B cell (primary cell): Measurements from ENCODE around the gene RPP25L.

Experiments used
- EZH2 ChIP-seq: IDR thresholded peaks from 2 replicates; pipeline ENCODE4 v1.6.1; 2012; ENCODE audit warnings: borderline replicate concordance, low read depth, mild to moderate bottlenecking, moderate library complexity, low read length; ENCODE audit not compliant: insufficient read depth, poor library complexity, severe bottlenecking
- TF ChIP-seq, protein P1 (sequence below): fragments of 200-600 bp; IDR thresholded peaks from one replicate; pipeline ENCODE4 v1.8.0; 2022; ENCODE audit warnings: antibody characterized with exemption, mild to moderate bottlenecking

DNA sequence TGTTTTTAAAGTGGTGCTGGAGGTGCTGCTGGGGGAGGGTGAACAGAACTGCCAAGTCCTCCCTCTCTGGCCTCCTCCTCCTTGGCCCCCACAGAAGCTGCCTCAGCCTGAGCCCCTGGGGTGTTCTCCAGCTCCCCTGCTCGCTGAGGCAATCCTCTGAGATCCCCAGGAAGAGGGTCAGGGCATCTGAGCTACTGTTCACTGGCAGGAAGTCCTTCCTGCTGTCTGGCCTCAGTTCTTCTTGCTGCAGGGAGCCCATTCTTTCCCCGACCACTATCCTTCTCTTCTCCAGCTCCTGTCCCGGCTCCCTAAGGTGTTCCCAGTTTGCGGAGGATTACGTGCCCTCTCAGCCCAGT, 32.1 kb downstream of the RPP25L start:
- TF ChIP-seq, protein P1, sequence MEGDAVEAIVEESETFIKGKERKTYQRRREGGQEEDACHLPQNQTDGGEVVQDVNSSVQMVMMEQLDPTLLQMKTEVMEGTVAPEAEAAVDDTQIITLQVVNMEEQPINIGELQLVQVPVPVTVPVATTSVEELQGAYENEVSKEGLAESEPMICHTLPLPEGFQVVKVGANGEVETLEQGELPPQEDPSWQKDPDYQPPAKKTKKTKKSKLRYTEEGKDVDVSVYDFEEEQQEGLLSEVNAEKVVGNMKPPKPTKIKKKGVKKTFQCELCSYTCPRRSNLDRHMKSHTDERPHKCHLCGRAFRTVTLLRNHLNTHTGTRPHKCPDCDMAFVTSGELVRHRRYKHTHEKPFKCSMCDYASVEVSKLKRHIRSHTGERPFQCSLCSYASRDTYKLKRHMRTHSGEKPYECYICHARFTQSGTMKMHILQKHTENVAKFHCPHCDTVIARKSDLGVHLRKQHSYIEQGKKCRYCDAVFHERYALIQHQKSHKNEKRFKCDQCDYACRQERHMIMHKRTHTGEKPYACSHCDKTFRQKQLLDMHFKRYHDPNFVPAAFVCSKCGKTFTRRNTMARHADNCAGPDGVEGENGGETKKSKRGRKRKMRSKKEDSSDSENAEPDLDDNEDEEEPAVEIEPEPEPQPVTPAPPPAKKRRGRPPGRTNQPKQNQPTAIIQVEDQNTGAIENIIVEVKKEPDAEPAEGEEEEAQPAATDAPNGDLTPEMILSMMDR: no peak
- no peak for TF ChIP-seq EZH2
